Neuronal stem cell (in vitro differentiated cells): ENCODE results near the gene HBA1.
"Not testable (repeated sequence)": the region's sequence is repeated elsewhere in the genome, so short reads cannot be mapped to it uniquely, and the experiment has no call there.

Experiments used
- DNase-seq: peaks from one replicate; pipeline ENCODE4 v3.0.0-alpha.2; 2013; ENCODE audit warnings: low spot score
- H2AFZ ChIP-seq: one replicate; pipeline ENCODE4 v1.6.1; 2013; ENCODE audit warnings: mild to moderate bottlenecking, low read length, inconsistent platforms
- H2AK5ac ChIP-seq: 2 replicates; pipeline ENCODE4 v1.6.1; 2013; ENCODE audit warnings: low read depth, mild to moderate bottlenecking, inconsistent platforms, low read length, moderate library complexity, mixed read lengths
- H2BK120ac ChIP-seq: 2 replicates; pipeline ENCODE4 v1.6.1; 2013; ENCODE audit warnings: low read depth, mild to moderate bottlenecking, inconsistent platforms, low read length, moderate library complexity, mixed read lengths
- H2BK12ac ChIP-seq: one replicate; pipeline ENCODE4 v1.6.1; 2013; ENCODE audit warnings: low read length, inconsistent platforms
- H2BK15ac ChIP-seq: 2 replicates; pipeline ENCODE4 v1.6.1; 2013; ENCODE audit warnings: mild to moderate bottlenecking, low read length, inconsistent platforms, mixed read lengths
- H2BK5ac ChIP-seq: one replicate; pipeline ENCODE4 v1.6.1; 2013; ENCODE audit warnings: inconsistent platforms, mild to moderate bottlenecking, low read length, moderate library complexity
- H3K14ac ChIP-seq: one replicate; pipeline ENCODE4 v1.6.1; 2013; ENCODE audit warnings: low read length, inconsistent platforms
- H3K18ac ChIP-seq: 2 replicates; pipeline ENCODE4 v1.6.1; 2013; ENCODE audit warnings: low read length, inconsistent platforms
- H3K23ac ChIP-seq: 2 replicates; pipeline ENCODE4 v1.6.1; 2013; ENCODE audit warnings: low read depth, mild to moderate bottlenecking, mixed read lengths, low read length, inconsistent platforms; ENCODE audit not compliant: poor library complexity
- H3K27ac ChIP-seq: replicated peaks from 3 replicates; pipeline ENCODE4 v1.5.1; 2013; ENCODE audit warnings: low read length, inconsistent platforms
- H3K27me3 ChIP-seq, 3 experiments: 2 replicates each; pipeline ENCODE4 v1.6.1; 2013; ENCODE audit warnings: low read length in 3 of 3, mild to moderate bottlenecking in 2 of 3, inconsistent platforms in 1 of 3, low read depth in 1 of 3, mixed read lengths in 1 of 3, moderate library complexity in 1 of 3; ENCODE audit not compliant: control insufficient read depth in 3 of 3, insufficient read depth in 3 of 3
- H3K36me3 ChIP-seq, 2 donors: replicated peaks in 1 of 2; 2 replicates each; pipeline ENCODE4 v1.6.1; 2013; ENCODE audit warnings: low read length in 2 of 2; ENCODE audit not compliant: control insufficient read depth in 2 of 2, insufficient read depth in 2 of 2
- H3K4ac ChIP-seq: 2 replicates; pipeline ENCODE4 v1.6.1; 2013; ENCODE audit warnings: inconsistent platforms, mild to moderate bottlenecking, low read length, moderate library complexity
- H3K4me1 ChIP-seq, 2 donors: 1 replicate in 1 of 2; 2 replicates in 1 of 2; pipeline ENCODE4 v1.6.1; 2013; ENCODE audit warnings: low read length in 2 of 2, low read depth in 1 of 2; ENCODE audit not compliant: control insufficient read depth in 2 of 2, insufficient read depth in 1 of 2
- H3K4me2 ChIP-seq: one replicate; pipeline ENCODE4 v1.6.1; 2013; ENCODE audit warnings: mild to moderate bottlenecking, low read length, inconsistent platforms; ENCODE audit not compliant: insufficient read depth, poor library complexity, severe bottlenecking
- H3K4me3 ChIP-seq, 2 donors: 2 replicates each; pipeline ENCODE4 v1.5.1; 2013; ENCODE audit warnings: low read length in 2 of 2, mild to moderate bottlenecking in 2 of 2, inconsistent platforms in 1 of 2, moderate library complexity in 1 of 2
- H3K79me1 ChIP-seq: one replicate; pipeline ENCODE4 v1.6.1; 2013; ENCODE audit warnings: low read depth, mild to moderate bottlenecking, inconsistent platforms, low read length, moderate library complexity
- H3K9ac ChIP-seq: one replicate; pipeline ENCODE4 v1.6.1; 2013; ENCODE audit warnings: mild to moderate bottlenecking, low read depth, low read length, inconsistent platforms; ENCODE audit not compliant: poor library complexity
- H3K9me3 ChIP-seq, 2 donors: replicated peaks in 1 of 2; 2 replicates each; pipeline versions ENCODE3 to v1.6.1; 2013; ENCODE audit warnings: low read length in 2 of 2, mild to moderate bottlenecking in 2 of 2, inconsistent platforms in 1 of 2, low read depth in 1 of 2, mixed read lengths in 1 of 2, moderate library complexity in 1 of 2; ENCODE audit not compliant: control insufficient read depth in 2 of 2, insufficient read depth in 1 of 2
- H4K8ac ChIP-seq: one replicate; pipeline ENCODE4 v1.6.1; 2013; ENCODE audit warnings: low read depth, mild to moderate bottlenecking, inconsistent platforms, low read length, moderate library complexity
- H4K91ac ChIP-seq: one replicate; pipeline ENCODE4 v1.6.1; 2013; ENCODE audit warnings: low read length, low read depth, mild to moderate bottlenecking, inconsistent platforms; ENCODE audit not compliant: poor library complexity
- WGBS, 2 donors: extraction: QIAGEN DNeasy Blood & Tissue Kit; methylation state at CpG; one replicate each; pipeline ENCODE4 v1.1.7; 2013; ENCODE audit warnings: missing lambda C conversion rate in 2 of 2, mixed read lengths in 1 of 2; ENCODE audit not compliant: insufficient read length in 2 of 2, insufficient replicate concordance in 1 of 2; ENCODE audit errors: extremely low coverage in 2 of 2; 5-methylcytosine and 5-hydroxymethylcytosine counted together

Gene HBA1

GRCh38 chr16:149024-149660 lies 27.3 kb upstream of the HBA1 start:
- Histone ChIP-seq H3K9me3 (no peaks in the 10 kb centered on the region), H3K9ac (no peak overlapping the region), H2BK12ac (no peak overlapping the region), H3K18ac (no peak overlapping the region), H3K14ac (no peak overlapping the region), H3K79me1 (no peaks in the 10 kb centered on the region), H3K4me3 (no peak overlapping the region), H2AK5ac (no peak overlapping the region), H2BK120ac (no peak overlapping the region), H2BK15ac (no peak overlapping the region), H3K4ac (no peak overlapping the region), H2BK5ac (no peak overlapping the region), H4K91ac (no peak overlapping the region), H3K27ac (no peak overlapping the region), H4K8ac (no peak overlapping the region), H3K27me3 (peaks cover 0 to 45% (median 8%) of the 10 kb centered on the region in 3 experiments), H2AFZ (no peak overlapping the region), H3K36me3 (no peaks in the 10 kb centered on the region), H3K23ac (peak overlapping the region; percentile 32), H3K4me1 (no peaks in the 10 kb centered on the region), H3K4me2 (no peak overlapping the region)
- no peak for DNase-seq
- no CpG with 5 or more reads among the region's 9 CpGs for WGBS, 2 donors

GRCh38 chr16:152141-153128 lies 24.0 kb upstream of the HBA1 start, which contains the start of gene HBZ:
HBZ (plus strand) TSS chr16:152644; CDS start chr16:152910, 266 bp downstream.
- no peak within 1 kb of the TSS for H2AFZ ChIP-seq
- H3K18ac ChIP-seq: no peak within 1 kb of the TSS
- WGBS, 2 donors: no CpG with 5 or more reads among the region's 17 CpGs
- no peak within 1 kb of the TSS for H3K4me2 ChIP-seq
- no peak within 1 kb of the TSS for H2BK5ac ChIP-seq
- no peak within 1 kb of the TSS for H3K4me3 ChIP-seq
- no peak within 1 kb of the TSS for H3K27ac ChIP-seq
- H3K14ac ChIP-seq: no peak within 1 kb of the TSS
- peaks cover 4 to 7% of the 10 kb centered on the region in 2 donors for H3K4me1 ChIP-seq
- no peak for DNase-seq
- peaks cover 0 to 2% of the 10 kb centered on the region in 2 donors for H3K9me3 ChIP-seq
- H3K79me1 ChIP-seq: no peaks in the 10 kb centered on the region
- H3K9ac ChIP-seq: no peak within 1 kb of the TSS
- peak within 1 kb of the TSS; percentile 16 for H3K23ac ChIP-seq
- peaks cover 7 to 68% (median 30%) of the 10 kb centered on the region in 3 experiments for H3K27me3 ChIP-seq
- H2BK15ac ChIP-seq: no peak within 1 kb of the TSS
- H2BK12ac ChIP-seq: no peak within 1 kb of the TSS
- H4K8ac ChIP-seq: no peak within 1 kb of the TSS
- no peak within 1 kb of the TSS for H2AK5ac ChIP-seq
- no peak within 1 kb of the TSS for H3K4ac ChIP-seq
- H4K91ac ChIP-seq: no peak within 1 kb of the TSS
- no peak within 1 kb of the TSS for H2BK120ac ChIP-seq
- H3K36me3 ChIP-seq: no peaks in the 10 kb centered on the region

- not testable (repeated sequence) for H2BK12ac ChIP-seq, H3K36me3 ChIP-seq, H4K91ac ChIP-seq, H3K14ac ChIP-seq, H3K18ac ChIP-seq, H3K23ac ChIP-seq, H3K4me3 ChIP-seq, H3K4me1 ChIP-seq, H3K4me2 ChIP-seq, H2BK15ac ChIP-seq, H2BK5ac ChIP-seq, DNase-seq, H3K4ac ChIP-seq, H3K9ac ChIP-seq, H3K27ac ChIP-seq, H2AFZ ChIP-seq, H2BK120ac ChIP-seq, H3K9me3 ChIP-seq, H4K8ac ChIP-seq, H3K79me1 ChIP-seq, H2AK5ac ChIP-seq
- peaks cover 7 to 68% (median 30%) of the 10 kb centered on the region in 3 experiments for H3K27me3 ChIP-seq
- WGBS, 2 donors: no CpG with 5 or more reads among the region's 6 CpGs
Measured at GRCh38 chr16:153129-153521, 23.4 kb upstream of the HBA1 start.
